Stimulated activated CD8-positive, alpha-beta memory T cell treated with anti-CD3 and anti-CD28 coated beads, Interleukin-2, amount 100 ng/mL, for 1 hour (primary cell): ENCODE results near the gene RPL15.
"Not testable (repeated sequence)": the region's sequence is repeated elsewhere in the genome, so short reads cannot be mapped to it uniquely, and the experiment has no call there.

Experiments
- DNase-seq, 2 donors: peaks; one replicate each; pipeline ENCODE4 v3.0.0-alpha.2; 2020; ENCODE audit warnings: low read depth in 2 of 2

The RPL15 gene

GRCh38 chr3:23889950-23890349, 27.0 kb upstream of the RPL15 start:
- DNase-seq = no peak

- no peak for DNase-seq
These were observed 22.5 kb upstream of the RPL15 start for GRCh38 chr3:23894254-23895061.

- no peak for DNase-seq
These were observed 21.8 kb upstream of the RPL15 start for GRCh38 chr3:23895181-23895580.

DNA sequence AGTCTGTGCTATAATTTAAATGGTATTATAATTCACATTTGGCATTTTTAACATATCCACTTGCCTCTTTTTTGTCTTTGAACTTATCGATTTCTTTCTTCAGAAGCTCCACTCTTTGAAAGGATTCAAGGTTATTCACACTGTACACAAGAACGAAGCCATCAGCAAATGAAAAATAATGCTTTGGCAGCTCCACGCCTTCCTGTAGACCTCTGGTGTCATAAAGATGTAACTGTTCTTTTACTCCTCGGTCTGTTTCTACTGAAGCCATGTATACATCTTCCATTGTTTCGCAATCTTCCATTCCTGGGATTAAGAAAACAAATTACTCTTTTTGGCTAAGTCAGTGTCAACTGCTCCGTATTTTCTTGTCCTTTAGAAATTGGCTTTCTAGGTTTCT, 16.2 kb upstream of the RPL15 start:
- no peak for DNase-seq

DNA sequence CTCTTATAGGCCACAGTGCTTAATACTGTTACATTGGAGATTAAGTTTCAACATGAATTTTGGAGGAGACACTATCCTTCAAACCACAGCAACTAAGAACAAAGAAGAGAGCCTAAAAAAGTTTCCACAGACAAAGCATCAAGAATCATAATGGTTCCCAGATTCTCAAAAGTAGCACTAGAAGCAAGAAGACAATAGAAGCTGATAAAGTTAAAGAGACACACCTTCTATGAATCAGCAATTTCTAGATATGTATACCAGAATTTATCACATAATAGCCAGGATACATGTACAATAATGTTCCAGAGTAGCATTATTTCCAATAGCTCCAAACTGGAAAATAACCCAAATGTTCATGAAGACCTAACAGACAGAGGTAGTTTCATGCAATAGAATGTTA, 12.4 kb upstream of the RPL15 start:
- DNase-seq = no peak

GRCh38 chr3:23909341-23909740, 7.6 kb upstream of the RPL15 start:
- no peak for DNase-seq

DNA sequence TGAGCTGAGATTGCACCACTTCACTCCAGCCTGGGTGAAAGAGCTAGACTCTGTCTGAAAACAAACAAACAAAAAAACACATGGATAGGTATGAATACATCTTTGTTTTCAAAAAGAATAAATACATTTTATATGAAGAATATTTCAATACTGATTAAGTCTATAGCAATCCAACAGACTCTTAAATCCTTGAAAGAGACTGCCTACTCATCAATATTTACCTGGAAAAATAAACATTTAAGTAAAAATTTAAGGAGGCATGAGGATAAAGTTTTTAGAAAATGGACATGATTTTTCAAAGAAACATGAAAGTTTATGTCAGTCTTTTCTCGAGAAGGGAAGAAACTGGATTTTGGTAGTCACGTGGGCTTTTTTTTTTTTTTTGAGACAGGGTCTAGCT, 5.5 kb upstream of the RPL15 start:
- DNase-seq = no peak

DNA sequence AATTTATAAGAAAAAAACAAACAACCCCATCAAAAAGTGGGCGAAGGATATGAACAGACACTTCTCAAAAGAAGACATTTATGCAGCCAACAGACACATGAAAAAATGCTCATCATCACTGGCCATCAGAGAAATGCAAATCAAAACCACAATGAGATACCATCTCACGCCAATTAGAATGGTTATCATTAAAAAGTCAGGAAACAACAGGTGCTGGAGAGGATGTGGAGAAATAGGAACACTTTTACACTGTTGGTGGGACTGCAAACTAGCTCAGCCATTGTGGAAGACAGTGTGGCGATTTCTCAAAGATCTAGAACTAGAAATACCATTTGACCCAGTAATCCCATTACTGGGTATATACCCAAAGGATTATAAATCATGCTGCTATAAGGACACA, 4.6 kb upstream of the RPL15 start:
- not testable (repeated sequence) for DNase-seq

DNA sequence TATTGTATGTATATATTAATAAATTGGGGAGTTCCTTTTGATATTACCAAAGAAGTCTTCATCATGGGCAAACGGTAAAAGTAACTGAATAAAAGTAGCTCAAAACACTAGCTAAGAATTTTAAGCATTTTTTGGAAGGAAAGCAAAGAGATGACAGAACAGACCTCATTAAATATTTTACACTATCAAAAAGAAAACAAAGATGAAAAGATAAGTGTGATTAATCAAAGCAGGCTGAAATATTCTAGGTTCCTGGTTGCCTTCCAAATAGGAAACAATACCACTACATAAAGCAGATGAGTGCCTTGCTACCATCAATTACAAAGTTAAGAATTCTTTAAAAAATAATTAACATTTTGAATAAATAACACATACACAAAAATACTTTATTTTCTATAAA, 3.8 kb upstream of the RPL15 start:
- DNase-seq = no peak

DNA sequence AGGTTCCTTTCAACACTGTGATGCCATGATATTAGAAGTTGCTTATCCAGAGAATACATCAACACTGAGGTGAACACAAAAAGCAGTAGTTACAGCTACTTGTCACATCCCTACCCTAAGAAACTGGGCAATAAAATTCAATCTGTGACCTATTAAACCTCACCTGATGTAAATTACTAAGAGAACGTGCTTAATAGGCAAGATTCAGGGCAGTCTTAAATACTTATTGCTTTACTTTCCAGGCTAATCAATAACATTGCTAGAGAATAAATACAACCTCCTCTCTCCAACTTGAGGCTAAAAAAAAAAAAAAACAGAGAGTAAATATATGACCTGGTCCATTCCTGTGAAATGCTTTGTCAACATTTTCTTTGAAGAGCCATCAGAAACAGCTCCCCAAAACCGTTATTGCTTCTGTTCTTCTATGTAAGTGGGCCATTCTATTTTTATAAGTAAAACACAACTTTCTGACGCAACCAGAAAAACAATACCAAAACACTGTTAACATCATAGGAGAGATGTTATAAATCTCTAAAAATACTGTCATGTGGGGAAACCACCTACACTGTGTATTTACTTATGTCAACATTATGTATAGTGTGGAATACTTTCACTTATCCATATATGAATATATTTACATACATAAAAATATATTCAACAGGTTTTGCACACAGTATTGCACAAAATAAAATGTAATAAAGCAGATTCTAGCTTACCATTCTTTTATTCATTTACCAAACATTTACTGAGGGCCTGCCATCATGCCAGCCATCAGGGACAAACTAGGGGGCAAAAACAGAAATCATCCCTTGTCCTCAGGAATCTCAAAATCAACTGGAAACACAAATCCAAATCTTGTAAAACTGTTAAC, 2.8 kb upstream of the RPL15 start:
- no peak for DNase-seq

GRCh38 chr3:23915537-23916108, 1.3 kb upstream of the RPL15 start:
- no peak for DNase-seq

GRCh38 chr3:23916152-23916885, 613 bp upstream of the RPL15 start:
- DNase-seq = no peak

DNA sequence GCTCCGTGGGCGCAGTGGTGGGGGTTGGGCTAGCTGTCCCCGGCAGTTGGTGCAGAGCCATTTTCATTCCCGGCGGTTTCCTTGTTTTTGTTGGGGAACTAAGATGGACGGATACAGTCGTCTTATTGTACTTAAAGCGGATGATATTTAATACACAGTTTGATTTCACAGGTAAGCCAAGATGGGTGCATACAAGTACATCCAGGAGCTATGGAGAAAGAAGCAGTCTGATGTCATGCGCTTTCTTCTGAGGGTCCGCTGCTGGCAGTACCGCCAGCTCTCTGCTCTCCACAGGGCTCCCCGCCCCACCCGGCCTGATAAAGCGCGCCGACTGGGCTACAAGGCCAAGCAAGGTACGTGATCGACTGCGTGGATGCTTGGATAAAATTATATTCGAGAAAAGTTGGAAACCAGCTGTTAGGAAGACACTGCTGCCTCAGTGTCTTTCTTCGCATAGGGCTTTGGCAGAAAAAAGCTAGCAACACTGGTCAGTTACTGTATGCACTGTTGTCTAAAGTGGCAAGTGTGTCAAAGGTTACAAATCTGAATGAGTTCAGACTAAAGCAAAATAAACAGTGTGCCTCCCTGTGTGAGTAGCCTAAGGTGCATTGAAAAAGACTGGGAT, 859 bp downstream of the RPL15 start:
- DNase-seq = not testable (repeated sequence)

GRCh38 chr3:23918331-23918730, 1.4 kb downstream of the RPL15 start:
- DNase-seq = not testable (repeated sequence)

DNA sequence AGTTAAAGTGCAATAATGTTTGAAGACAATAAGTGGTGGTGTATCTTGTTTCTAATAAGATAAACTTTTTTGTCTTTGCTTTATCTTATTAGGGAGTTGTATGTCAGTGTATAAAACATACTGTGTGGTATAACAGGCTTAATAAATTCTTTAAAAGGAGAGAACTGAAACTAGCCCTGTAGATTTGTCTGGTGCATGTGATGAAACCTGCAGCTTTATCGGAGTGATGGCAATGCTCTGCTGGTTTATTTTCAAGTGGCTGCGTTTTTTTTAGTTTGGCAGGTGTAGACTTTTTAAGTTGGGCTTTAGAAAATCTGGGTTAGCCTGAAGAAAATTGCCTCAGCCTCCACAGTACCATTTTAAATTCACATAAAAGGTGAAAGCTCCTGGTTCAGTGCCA, 2.7 kb downstream of the RPL15 start:
- DNase-seq = no peak

GRCh38 chr3:23920151-23920655, 3.3 kb downstream of the RPL15 start:
- no peak for DNase-seq

DNA sequence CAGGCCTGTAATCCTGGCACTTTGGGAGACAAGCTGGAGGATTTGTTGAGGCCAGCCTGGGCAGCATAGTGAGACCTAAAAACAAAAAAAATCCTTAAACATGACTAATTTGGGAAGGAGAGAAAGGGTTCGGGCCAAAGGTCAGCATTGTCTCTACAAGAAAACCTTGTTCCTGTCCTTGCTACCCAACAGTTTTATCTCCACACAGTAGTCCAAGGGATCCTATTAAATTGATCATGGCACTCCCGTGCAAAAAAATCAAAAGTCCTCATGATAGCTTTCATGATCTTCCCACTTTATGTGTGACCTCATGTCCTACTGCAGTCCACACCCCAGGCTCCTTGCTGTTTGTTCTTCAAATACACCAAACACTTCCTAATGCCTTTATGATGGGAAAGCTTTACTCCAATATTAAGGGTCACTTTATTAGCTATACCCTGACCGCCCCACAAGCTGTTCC, 4.2 kb downstream of the RPL15 start:
- DNase-seq = no peak

GRCh38 chr3:23923786-23924185, 6.9 kb downstream of the RPL15 start:
- no peak for DNase-seq

DNA sequence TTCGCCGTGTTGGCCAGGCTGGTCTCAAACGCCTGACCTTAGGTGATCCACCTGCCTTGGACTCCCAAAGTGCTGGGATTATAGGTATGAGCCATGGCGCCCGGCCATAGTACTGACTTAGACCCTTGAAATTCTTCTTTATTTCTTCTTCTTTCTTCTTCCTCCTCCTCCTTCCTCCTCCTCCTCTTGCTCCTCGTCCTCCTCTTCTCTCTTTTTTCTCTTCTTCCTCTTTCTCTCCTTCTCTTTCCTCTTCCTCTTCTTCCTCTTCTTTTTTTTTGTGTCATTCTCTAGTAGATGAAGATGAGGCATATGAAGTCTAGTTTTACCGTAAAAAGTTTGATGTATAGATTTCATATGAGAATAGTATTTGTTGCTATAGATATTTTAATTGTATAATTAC, 9.3 kb downstream of the RPL15 start:
- no peak for DNase-seq

- DNase-seq = no peak
These were observed 9.8 kb downstream of the RPL15 start for GRCh38 chr3:23926736-23927135.

DNA sequence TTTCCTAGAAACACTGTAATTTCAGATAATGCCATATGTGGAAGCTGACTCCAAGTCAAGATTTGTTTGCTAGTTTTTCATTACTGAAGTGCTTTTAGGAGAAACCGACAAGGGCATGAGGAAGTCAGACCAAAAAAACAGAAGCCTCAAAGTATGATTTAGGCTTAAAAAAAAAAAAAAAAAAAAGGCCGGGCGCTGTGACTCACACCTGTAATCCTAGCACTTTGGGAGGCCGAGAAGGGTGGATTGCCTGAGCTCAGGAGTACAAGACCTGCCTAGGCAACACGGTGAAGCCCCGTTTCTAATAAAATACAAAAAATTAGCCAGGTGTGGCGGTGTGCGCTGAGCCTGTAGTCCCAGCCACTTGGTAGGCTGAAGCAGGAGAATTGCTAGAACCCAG, 11.6 kb downstream of the RPL15 start:
- DNase-seq = no peak
